ENCODE measurements around the gene TIGD1.

TIGD1 gene

DNA sequence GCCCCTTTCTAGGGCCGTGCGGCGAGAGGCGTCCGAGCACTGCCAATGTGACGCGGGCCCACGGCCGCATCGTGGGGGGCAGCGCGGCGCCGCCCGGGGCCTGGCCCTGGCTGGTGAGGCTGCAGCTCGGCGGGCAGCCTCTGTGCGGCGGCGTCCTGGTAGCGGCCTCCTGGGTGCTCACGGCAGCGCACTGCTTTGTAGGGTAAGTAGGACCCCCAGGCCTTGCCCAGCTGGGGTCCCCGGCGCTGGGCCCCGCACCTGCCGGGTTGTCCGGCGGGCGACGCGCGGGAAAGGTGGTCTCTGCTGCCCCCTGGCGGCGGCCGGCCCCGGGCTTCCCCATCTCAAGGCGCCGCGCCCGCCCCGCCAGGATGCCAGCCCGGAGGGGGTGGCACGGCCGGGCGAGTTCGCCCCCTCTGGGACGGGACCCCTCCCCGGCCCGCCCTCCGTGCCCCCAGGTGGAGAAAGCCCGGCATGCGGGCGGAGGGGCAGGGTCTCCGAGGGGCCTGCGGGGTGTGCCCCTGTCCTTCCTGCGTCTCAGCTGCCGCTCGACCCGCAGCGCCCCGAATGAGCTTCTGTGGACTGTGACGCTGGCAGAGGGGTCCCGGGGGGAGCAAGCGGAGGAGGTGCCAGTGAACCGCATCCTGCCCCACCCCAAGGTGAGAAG is 28.3 kb downstream of the TIGD1 start:
- peak; percentile 13 for DNase-seq

- no peak for DNase-seq
These were observed 29.3 kb downstream of the TIGD1 start for GRCh38 chr2:232521098-232521497.

DNA sequence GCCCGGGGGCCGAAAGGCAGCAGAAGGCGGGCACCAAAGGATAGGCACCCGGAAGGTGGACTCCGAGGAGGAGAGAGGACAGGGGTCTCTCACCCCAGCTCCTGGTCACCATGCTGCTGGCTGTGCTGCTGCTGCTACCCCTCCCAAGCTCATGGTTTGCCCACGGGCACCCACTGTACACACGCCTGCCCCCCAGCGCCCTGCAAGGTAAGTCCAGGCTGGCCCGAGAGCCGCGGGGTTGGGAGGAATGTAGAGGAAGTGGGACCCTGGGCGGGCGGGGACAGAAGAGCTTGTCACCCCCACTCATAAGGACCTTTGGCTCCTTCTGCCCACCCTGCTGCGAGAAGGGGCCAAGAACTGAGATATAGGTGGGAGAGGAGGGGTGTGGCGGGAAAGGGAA is 29.9 kb downstream of the TIGD1 start:
- no peak for DNase-seq

DNA sequence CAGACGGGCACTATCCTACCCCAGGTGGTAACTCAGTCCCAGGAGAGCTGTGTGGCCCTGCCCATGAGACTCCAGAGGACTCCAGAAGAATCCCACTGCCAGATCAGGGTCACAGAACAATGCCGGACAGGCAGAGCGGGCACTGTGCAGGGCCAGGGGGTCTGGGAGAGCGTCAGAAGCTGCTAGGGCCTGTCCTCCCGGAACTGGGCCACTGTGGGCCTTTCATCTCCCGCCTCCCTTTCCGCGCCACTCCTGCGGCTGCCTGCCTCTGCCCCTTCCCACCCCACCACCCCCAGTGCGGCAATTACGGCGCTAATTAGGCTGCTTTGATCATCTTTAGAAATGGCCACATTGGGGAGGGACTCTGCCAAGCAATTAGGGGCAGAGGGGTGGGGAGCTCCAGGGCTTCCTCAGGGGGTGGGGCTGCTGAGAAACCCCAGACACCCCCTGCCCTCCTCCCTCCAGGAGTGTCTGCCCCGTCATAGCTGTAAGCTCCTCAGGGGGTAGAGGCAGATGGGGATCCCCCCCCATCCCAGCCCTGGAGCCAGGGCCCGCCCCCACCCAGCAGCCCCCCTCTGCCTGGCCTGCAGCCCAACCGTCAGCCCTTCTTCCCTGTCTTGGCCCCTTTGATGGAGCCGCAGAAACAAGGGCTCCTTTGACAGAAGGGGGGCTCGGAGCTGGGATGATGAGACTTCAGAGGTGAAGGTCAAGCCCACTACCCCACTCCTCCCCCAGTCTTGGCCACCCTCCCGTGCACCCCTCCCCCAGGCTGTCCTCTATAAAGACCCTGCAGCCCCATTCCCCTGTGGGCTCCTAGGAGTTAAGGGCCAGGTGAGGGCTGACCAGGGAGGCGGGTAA is 30.5 kb downstream of the TIGD1 start, which contains the start of gene PRSS56:
Gene PRSS56, plus strand, starts transcription at position 808 of the 858 bp plus-strand sequence. CDS start 211 bp downstream, outside the sequence.
- no peak for DNase-seq

DNA sequence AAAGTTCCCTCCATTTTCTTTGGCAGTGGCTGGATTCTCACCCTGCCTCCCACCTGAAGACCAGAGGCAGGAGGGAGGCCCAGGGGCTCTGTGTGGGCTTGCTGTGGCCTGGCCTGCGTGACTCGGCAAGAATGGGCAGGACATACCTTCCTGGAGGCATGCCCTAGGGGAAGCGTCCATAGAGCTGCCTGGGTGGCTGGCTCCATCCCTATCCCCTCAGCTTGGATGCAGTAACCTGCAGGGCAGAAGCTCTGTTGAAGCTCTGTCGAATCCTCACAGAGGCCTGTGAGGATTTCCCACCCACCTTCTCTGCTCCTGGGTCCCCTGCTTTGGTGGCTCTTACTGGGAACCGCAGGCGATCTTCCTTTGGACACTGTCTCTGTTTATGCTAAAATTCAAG is 31.5 kb downstream of the TIGD1 start:
- DNase-seq: no peak

GRCh38 chr2:232516551-232516950 is 33.8 kb downstream of the TIGD1 start:
- DNase-seq: no peak

GRCh38 chr2:232515639-232516038 is 34.7 kb downstream of the TIGD1 start:
- DNase-seq: no peak

DNA sequence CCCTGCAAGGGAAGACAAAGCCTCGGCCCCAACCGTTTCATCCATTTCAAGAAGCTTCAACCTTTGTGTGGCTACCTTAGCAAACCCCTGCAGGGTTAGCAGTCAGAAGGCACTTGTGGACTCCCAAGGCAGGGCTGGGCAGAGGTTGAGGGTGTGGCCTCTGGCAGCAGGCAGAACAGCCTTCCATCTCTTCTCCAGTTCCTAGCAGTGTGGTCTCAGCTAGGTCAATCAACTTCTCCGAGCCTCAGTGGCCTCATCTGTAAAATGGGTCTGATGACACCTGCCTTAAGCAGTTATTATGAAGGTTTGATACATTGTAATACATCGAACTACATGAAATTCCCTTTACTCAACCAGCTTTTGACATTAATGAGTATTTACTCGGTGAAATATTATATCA is 37.0 kb downstream of the TIGD1 start:
- no peak for DNase-seq

DNA sequence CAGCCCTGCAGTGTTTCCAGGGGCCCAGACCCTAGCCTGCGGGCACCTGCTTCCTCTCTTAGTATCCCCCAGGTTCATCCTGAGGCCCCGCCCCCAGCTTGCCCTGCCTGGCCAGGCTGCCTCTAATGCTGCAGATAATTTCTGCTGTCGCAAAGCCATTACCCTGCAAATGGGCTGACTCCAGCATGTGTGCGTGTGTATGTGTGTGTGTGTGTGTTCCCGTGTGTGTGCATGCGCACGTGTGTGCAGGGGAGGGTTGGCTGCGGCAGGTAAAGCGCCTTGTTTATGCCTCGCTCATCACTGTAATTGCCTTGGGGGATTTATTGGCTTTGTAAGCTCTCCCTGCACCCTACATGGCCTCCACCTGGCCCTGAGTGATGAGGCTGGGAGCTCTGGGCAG is 37.8 kb downstream of the TIGD1 start:
- no peak for DNase-seq

DNA sequence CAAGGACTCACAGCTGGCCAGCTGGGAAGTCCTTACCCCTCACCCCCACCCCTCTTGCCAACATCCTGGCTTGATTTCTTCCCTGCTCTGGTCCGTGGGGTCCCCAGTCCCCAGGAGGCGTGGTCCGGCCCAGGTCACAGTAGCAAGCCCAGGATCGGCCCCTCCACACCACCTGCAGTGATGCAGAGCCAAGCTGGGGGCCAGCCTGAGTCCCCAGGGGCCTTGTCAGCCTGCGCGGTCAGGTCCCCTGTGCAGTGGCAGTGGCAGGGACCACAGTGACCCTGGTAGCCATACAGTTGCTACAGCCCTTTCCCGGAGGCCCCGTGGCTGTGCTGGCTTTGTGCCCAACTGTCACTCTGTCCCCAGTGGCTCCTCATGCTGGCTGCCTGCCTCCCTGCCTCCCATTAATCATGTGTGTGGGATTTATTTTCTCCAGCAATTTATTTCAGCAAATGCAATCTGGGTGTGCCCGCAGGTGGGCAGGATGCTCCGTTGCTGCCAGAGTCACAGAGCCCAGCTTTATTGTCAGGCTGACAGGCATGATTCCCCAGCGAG is 38.9 kb downstream of the TIGD1 start:
- no peak for DNase-seq

DNA sequence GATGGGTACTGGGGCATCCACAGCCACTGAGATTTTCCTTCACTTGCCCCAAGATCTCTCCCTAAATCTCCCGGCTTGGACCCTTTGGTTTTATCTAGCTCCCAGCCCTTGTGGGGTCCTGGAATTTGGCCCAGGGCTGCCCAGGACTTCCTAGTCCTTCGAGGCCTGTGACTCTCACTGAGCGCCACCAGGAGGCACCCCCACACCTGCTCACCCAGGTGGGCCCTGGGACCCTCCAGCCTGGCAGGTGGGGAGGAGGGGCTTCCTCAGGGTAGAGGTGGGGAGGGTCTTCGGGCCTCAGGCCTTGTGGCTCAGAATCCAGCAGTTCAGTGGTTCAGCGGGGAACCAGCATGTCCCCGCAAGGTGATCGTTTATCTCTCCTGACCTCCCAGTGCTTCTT is 42.1 kb downstream of the TIGD1 start:
- no peak for DNase-seq

GRCh38 chr2:232506709-232507108 is 43.6 kb downstream of the TIGD1 start:
- DNase-seq: no peak

DNA sequence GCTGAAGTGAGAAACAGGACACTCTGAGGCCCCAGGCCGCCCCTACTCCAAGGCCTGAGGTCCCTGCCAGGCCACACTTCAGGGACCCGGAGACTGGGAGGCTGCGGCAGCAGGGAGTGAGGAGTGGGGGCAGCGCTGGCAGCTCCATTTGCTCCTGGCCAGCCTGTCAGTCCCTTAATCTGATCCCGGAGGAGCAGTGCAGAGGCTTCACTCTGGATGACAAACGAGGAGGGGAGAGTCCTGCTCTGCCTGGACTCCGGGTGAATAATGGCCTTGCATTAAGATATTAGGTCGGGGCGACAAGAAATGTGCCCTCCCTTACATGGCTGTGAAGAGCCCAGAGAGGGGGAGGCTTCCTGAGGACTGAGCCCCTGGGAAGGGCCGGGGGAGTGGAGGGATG is 44.5 kb downstream of the TIGD1 start:
- no peak for DNase-seq

DNA sequence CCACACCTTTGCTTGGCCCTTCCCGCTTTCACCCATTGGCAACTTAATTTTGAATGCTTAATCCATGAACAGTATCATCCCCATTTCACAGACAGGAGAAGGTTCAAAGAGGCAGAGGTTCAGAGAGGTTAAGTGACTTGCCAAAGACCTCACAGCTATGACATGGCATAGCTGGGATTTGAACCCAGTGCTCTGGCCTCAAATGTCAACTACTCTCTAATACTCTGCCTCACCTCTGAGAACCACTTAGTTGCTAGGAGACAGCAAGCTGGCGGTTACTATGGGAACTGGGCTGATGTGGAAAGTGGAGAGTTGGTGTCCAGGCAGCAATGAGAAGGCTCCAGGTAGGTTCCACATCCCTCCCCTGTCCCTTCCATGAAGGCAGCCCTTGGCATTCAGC is 45.9 kb downstream of the TIGD1 start:
- DNase-seq: no peak

DNA sequence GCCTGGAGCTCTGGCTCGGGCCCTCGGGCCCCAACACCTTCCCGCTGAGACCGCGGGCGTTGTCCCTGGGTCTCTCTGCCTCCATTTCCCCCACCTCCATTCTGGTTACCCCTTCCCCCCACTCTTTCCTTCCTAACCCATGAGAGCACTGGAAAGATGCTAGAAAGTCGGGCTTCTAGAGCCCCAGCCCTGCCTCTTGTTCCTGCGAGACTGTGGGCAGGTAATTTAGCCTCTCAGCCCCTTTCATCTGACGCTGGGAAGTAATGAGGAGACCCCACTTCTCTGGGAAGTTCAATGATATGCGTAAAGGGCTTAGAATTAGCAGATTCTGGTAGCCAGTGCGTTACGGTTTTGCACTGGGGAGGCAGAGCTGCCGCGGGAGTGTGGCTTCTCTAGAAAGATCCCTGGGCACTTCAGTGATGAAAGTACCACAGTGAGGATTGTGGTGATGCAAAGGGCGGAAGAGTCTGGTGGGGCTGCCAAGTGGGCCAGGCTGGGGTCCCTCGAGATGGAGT is 46.5 kb downstream of the TIGD1 start:
- DNase-seq: no peak

GRCh38 chr2:232502911-232503808 is 47.2 kb downstream of the TIGD1 start:
- DNase-seq: no peak

DNA sequence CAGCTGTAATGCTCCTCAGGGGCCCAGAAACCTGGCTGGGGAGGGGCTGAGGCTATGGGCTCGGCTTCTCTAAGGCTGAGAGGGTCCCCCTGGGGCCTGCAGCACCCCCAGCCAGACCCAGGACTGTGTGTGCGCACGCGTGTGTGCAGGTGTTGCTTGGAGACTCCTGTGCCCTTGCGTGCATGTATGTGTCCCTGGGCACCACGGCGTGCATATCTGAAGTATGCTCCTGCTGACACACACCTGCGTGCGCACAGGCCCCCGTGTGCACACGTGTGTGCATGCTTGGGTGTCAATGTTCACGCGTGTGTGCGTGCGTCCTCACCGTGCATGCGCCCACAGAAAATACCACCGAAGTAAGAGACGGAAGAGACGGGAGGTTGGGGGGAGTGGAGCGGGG is 47.8 kb downstream of the TIGD1 start:
- DNase-seq: no peak

- DNase-seq: no peak
These were observed 48.5 kb downstream of the TIGD1 start for GRCh38 chr2:232501794-232502390.

DNA sequence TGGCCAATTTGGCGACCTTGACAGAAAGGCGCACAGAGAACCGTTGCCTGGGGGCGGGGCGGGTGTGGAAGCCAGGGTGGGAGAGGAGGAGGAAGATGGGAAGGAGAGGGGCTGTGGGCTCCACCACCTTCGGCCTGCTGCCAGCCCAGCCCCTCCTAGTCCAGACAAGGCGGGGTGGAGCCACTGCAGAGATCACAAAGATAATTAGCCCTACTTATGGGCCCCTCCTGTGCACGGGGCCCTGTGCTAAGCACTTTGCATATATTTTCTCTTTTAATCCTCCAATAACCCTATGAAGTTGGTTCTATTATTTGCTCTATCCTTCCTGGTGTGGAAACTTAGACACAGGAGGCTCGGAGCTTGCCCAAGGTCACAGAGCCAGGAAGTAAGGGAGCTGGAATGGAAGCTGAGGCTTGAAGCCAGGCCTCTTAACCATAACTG is 49.0 kb downstream of the TIGD1 start:
- no peak for DNase-seq

DNA sequence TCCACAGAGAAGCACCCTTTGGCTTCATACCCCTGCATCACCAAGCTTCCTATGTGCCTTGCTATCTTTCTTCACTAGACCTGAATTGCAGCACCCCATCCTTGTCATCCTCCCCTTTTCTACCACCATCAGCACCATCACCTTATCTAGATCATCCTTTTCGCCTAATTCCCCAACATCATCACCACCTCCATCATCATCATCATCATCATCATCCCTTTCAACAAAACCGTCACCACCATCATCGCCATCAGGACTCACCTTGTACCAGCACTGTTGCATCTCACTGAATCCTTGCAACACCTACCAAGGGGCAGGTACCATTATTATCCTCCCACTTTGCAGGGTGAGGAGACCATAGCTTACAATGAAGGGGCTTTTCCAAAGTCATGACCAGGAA is 51.9 kb downstream of the TIGD1 start:
- no peak for DNase-seq
